ENCODE measurements around the gene PIP5K1C.
"Not testable (repeated sequence)": the region's sequence is repeated elsewhere in the genome, so short reads cannot be mapped to it uniquely, and the experiment has no call there.

PIP5K1C gene

DNA sequence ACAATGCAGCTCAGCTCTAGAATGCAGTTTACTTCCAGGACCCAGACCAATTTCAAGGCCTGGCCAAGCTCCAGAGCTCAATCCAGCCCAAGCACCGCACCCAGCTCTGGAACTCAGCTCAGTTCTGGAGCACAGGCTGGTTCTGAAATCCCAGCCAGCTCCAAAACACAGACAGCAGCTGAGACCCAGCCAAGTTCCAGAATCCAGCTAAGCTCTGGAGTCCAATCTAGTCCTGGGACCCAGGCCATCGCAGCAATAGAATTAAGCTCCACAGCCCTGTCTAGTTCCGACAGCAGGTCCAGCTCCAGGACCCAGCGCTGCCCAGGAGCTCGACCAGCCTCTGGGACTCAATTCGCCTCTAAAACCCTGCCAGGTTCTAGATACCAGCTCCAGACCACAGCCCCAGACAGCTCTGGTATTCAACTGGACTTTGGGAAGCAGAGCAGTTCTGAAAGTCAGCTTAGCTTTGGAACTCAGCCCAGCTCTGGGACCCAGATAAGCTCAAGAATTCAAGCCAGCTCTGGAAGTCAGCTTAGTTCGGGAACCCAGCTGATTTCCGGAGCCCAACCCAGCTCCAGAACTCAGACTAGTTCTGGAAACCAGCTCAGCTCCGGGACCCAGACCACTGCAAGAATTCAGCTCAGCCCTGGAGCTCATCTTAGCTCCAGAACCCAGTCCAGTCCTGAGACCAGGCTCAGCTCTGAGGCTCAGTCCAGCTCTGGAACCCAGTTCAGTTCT, 108.2 kb downstream of the PIP5K1C start:
- DNase-seq (ENCODE audit: low read depth in 2 of 3, low spot score in 1 of 3) = no peak

DNA sequence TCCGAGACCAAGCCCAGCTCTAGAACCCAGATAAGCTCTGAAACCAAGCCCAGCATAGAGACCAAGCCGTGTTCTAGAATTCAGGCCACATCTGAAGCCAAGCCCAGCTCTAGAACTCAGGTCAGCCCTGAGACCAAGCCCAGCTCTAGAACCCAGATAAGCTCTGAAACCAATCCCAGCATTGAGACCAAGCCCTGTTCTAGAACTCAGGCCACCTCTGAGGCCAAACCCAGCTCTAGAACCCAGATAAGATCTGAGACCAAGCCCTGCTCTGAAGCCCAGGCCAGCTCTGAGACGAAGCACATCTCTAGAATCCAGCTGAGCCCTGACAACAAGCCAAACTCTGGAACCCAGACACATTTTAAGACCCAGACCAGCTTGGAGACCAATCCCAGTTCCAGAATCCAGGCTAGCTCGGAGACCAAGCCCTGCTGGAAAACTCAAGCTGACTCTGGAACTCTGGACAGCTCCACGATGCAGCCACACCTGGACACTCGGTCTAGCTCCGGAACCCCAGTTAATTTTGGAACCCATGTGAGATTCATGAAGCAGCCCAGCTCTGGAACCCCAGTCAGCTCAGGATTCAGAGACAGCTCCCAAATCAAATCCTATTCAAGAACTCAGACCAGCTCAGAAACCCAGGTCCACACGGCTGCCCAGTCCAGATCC, 109.1 kb downstream of the PIP5K1C start:
- DNase-seq (ENCODE audit: low read depth in 2 of 3, low spot score in 1 of 3) = no peak

DNA sequence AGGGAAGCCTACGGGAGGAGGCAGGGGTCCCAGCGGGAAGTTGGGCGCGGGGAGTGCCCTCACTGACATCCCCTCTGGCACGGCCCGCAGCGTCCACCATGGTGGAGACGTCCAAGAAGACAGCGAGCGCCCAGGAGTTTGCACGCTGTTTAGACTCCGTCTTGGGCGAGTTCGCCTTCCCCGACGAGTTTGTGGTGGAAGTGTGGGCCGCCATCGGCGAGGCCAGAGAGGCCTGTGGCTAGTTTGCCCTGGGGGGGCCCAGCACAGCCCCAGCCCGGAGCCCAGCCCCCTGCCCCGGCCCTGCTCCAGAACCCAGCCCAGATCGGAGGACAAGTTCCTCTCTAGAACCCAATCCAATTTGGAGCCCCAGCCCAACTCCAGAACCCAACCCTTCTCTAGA, 110.3 kb downstream of the PIP5K1C start:
- no peak for DNase-seq (ENCODE audit: low read depth in 2 of 3, low spot score in 1 of 3)

DNA sequence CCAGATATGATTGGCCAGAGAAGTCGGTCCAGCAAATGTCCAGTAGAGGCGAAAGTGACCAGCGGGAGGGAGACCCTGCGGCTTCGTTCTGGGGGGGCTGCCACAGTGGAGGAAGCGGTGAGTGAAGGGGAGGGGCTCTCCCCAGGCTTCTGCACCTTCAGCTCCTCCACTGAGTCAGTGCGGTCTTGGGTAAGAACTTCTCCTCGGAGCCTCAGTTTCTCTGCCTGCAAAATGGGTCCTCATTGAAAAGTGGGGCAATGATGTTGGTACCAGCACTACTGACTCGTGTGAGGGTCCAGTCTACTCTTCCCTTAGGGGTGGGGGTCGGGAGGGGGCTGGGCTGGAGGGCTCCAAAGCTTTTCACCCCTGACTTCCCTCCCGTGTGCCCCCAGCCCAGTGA, 110.8 kb downstream of the PIP5K1C start:
- DNase-seq (ENCODE audit: low read depth in 2 of 3, low spot score in 1 of 3) = no peak

GRCh38 chr19:3586707-3587346, 113.4 kb downstream of the PIP5K1C start:
- DNase-seq (ENCODE audit: low read depth in 2 of 3, low spot score in 1 of 3) = no peak

GRCh38 chr19:3586127-3586626, 114.1 kb downstream of the PIP5K1C start:
- DNase-seq (ENCODE audit: low read depth in 2 of 3, low spot score in 1 of 3) = no peak

DNA sequence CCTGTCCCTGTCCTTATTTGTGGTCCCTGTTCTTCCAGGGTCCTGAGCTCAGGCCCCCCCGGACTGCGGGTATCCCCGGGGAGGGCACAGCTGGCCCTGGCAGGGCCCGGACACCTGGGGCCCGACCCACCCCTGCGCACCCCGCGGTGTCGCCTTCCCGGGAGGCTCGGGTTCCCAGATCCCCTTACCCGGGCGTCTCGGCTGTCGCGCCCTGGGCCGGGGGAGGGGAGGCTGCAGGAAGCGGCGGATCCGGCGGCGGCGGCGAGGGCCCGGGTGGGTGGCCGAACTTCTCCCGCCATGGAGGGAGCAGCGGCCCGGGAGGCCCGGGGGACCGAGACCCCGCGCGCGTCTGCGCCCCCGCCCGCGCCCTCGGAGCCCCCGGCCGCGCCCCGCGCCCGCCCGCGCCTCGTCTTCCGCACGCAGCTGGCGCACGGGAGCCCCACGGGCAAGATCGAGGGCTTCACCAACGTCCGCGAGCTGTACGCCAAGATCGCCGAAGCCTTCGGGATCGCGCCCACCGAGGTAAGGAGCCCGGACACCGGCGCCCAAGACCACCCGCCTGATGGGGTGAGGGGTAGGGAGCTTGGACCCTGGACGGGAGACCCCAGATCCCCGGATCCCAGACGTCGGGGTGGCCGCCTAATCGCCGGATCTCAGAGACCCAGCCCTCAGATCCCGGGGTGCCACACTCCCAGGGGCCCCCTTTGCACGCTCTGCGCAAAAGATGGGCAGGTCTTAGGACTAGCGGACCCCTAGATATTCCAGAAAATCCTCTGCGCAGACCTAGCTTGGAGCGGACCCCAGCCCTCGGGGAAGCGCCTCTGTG, 114.8 kb downstream of the PIP5K1C start, which contains the start of gene GIPC3:
Gene GIPC3 (plus strand): TSS at position 178 of the 826 bp plus-strand sequence. CDS start 120 bp downstream, at position 298.
- no peak for DNase-seq (ENCODE audit: low read depth in 2 of 3, low spot score in 1 of 3)

GRCh38 chr19:3584036-3584802, 116.0 kb downstream of the PIP5K1C start:
- not testable (repeated sequence) for DNase-seq (ENCODE audit: low read depth in 2 of 3, low spot score in 1 of 3)

DNA sequence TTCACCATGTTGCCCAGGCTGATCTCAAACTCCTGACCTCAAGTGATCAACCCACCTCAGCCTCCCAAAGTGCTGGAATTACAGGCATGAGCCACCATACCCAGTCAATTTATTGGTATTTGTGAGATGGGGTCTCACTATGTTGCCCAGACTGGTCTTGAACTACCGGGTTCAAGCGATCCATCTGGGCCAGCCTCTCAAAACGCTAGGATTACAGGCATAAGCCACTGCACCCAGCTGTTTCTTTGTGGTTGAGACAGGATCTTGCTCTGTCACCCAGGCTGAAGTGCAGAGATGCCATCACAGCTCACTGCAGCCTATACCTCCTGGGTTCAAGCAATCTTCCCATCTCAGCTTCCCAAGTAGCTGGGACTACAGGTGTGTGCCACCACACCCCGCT, 118.5 kb downstream of the PIP5K1C start:
- DNase-seq (ENCODE audit: low read depth in 2 of 3, low spot score in 1 of 3) = not testable (repeated sequence)
